HEK293T (cell line): ENCODE measurements around the gene CCDC149.

Experiments used
- CTCF ChIA-PET: fragments of 350-600 bp; formaldehyde crosslinking; extraction: SDS; loops from one replicate; lab custom pipeline; 2021; ENCODE audit warnings: antibody characterized with exemption, inconsistent platforms; lab: Yijun Ruan, JAX
- POLR2A ChIA-PET: fragments of 350-600 bp; formaldehyde crosslinking; extraction: SDS; loops from one replicate; lab custom pipeline; 2020; ENCODE audit warnings: antibody characterized with exemption, inconsistent platforms; lab: Yijun Ruan, JAX
- DNase-seq: peaks from one replicate; pipeline ENCODE4 v3.0.0; 2012; ENCODE audit warnings: mixed read lengths; ENCODE audit errors: extremely low spot score
- ARNT ChIP-seq: fragments of 450-650 bp; IDR thresholded peaks from 2 replicates; pipeline ENCODE4 v1.6.1; 2017; ENCODE audit warnings: mild to moderate bottlenecking
- BHLHE40 ChIP-seq: fragments of 450-650 bp; IDR thresholded peaks from 2 replicates; pipeline ENCODE4 v1.6.1; 2016; ENCODE audit warnings: mild to moderate bottlenecking, moderate library complexity, borderline replicate concordance
- CTBP1 ChIP-seq: fragments of 450-650 bp; IDR thresholded peaks from 2 replicates; pipeline ENCODE4 v1.6.1; 2016; ENCODE audit warnings: borderline replicate concordance
- ELF4 ChIP-seq: fragments of 450-650 bp; IDR thresholded peaks from 2 replicates; pipeline ENCODE4 v1.6.1; 2017; ENCODE audit warnings: antibody characterized with exemption
- FOXA1 ChIP-seq: fragments of 450-650 bp; IDR thresholded peaks from 2 replicates; pipeline ENCODE4 v1.6.1; 2016; ENCODE audit warnings: mild to moderate bottlenecking
- FOXK2 ChIP-seq: fragments of 450-650 bp; IDR thresholded peaks from 2 replicates; pipeline ENCODE4 v1.6.1; 2016; ENCODE audit warnings: mild to moderate bottlenecking
- FOXM1 ChIP-seq: fragments of 450-650 bp; IDR thresholded peaks from 2 replicates; pipeline ENCODE4 v1.6.1; 2017; ENCODE audit warnings: mild to moderate bottlenecking, borderline replicate concordance
- HDGF ChIP-seq: fragments of 450-650 bp; IDR thresholded peaks from 2 replicates; pipeline ENCODE4 v1.6.1; 2017; ENCODE audit warnings: antibody characterized with exemption, borderline replicate concordance
- L3MBTL2 ChIP-seq: fragments of 450-650 bp; conservative IDR thresholded peaks from 2 replicates; pipeline ENCODE4 v1.6.1; 2016; ENCODE audit warnings: mild to moderate bottlenecking
- LEF1 ChIP-seq: fragments of 450-650 bp; IDR thresholded peaks from 2 replicates; pipeline ENCODE4 v1.6.1; 2017; ENCODE audit warnings: mild to moderate bottlenecking, borderline replicate concordance
- NFRKB ChIP-seq: fragments of 450-650 bp; IDR thresholded peaks from 2 replicates; pipeline ENCODE4 v1.6.1; 2016; ENCODE audit warnings: mild to moderate bottlenecking, moderate library complexity
- PKNOX1 ChIP-seq: fragments of 450-650 bp; IDR thresholded peaks from 2 replicates; pipeline ENCODE4 v1.6.1; 2016
- SP1 ChIP-seq: fragments of 450-650 bp; IDR thresholded peaks from 2 replicates; pipeline ENCODE4 v1.6.1; 2017
- SUZ12 ChIP-seq: fragments of 450-650 bp; IDR thresholded peaks from 2 replicates; pipeline ENCODE4 v1.6.1; 2016; ENCODE audit warnings: mild to moderate bottlenecking
- TARDBP ChIP-seq: fragments of 450-650 bp; IDR thresholded peaks from 2 replicates; pipeline ENCODE4 v1.6.1; 2016
- ZNF384 ChIP-seq: fragments of 450-650 bp; IDR thresholded peaks from 2 replicates; pipeline ENCODE4 v1.6.1; 2016

CCDC149 gene

GRCh38 chr4:24928708-24929107, 15.9 kb upstream of the CCDC149 start:
- ChIA-PET POLR2A (no interaction called here), CTCF (no interaction called here)
- DNase-seq: no peak
- TF ChIP-seq BHLHE40 (no peak), L3MBTL2 (no peak), SUZ12 (no peak), FOXM1 (no peak), ZNF384 (no peak), CTBP1 (no peak), ARNT (no peak), PKNOX1 (no peak), FOXK2 (no peak), NFRKB (no peak), LEF1 (no peak), SP1 (no peak), HDGF (no peak), ELF4 (no peak), TARDBP (no peak), FOXA1 (no peak)

GRCh38 chr4:24927049-24927448, 14.2 kb upstream of the CCDC149 start:
- TF ChIP-seq ZNF384 (no peak), HDGF (no peak), FOXA1 (no peak), TARDBP (no peak), LEF1 (no peak)
- ChIA-PET POLR2A (no interaction called here), CTCF (no interaction called here)
- no peak for DNase-seq

GRCh38 chr4:24924309-24924781, 11.5 kb upstream of the CCDC149 start:
- POLR2A ChIA-PET: no interaction called here
- no peak for TF ChIP-seq TARDBP
- TF ChIP-seq FOXK2: no peak
- TF ChIP-seq SUZ12: no peak
- no peak for TF ChIP-seq FOXM1
- TF ChIP-seq PKNOX1: no peak
- CTCF ChIA-PET: no interaction called here
- no peak for DNase-seq

GRCh38 chr4:24923550-24923949, 10.7 kb upstream of the CCDC149 start:
- CTCF ChIA-PET: no interaction called here
- TF ChIP-seq FOXM1 (no peak), ARNT (no peak), FOXA1 (no peak)
- no peak for DNase-seq
- POLR2A ChIA-PET: no interaction called here

- TF ChIP-seq ELF4: no peak
- TF ChIP-seq SUZ12: no peak
- TF ChIP-seq FOXA1: no peak
- no peak for TF ChIP-seq ZNF384
- TF ChIP-seq TARDBP: no peak
- no peak for TF ChIP-seq HDGF
- TF ChIP-seq PKNOX1: no peak
- no peak for TF ChIP-seq NFRKB
- TF ChIP-seq LEF1: no peak
- TF ChIP-seq FOXK2: no peak
- no peak for TF ChIP-seq BHLHE40
- ChIA-PET CTCF (no interaction called here), POLR2A (no interaction called here)
- no peak for DNase-seq
These were observed 10.2 kb upstream of the CCDC149 start for GRCh38 chr4:24923002-24923401.

GRCh38 chr4:24922416-24922815, 9.6 kb upstream of the CCDC149 start:
- DNase-seq: no peak
- CTCF ChIA-PET: no interaction called here
- POLR2A ChIA-PET: no interaction called here
- TF ChIP-seq FOXA1 (no peak), FOXK2 (no peak), SP1 (no peak), SUZ12 (no peak), HDGF (no peak)

- POLR2A ChIA-PET: no interaction called here
- DNase-seq: no peak
- CTCF ChIA-PET: no interaction called here
- TF ChIP-seq CTBP1: no peak
These were observed 8.6 kb upstream of the CCDC149 start for GRCh38 chr4:24921491-24921890.

- POLR2A ChIA-PET: no interaction called here
These were observed 7.2 kb upstream of the CCDC149 start for GRCh38 chr4:24920008-24920407.

More at GRCh38 chr4:24920008-24920407, 7.2 kb upstream of the CCDC149 start:
- CTCF ChIA-PET: no interaction called here
- TF ChIP-seq FOXM1 (no peak), HDGF (no peak), SUZ12 (no peak), CTBP1 (no peak), NFRKB (no peak), TARDBP (no peak), LEF1 (no peak), BHLHE40 (no peak), SP1 (no peak), L3MBTL2 (no peak), FOXA1 (no peak), ZNF384 (no peak), ARNT (no peak), ELF4 (no peak), PKNOX1 (no peak), FOXK2 (no peak)
- no peak for DNase-seq
